GM19351 (cell line): ENCODE data around the gene MYCBP2.

Experiments used
- ATAC-seq: cut with Tn5 transposase; IDR thresholded peaks from one replicate; pipeline ENCODE4 v1.9.1; 2021; ENCODE audit warnings: mild to moderate bottlenecking, moderate library complexity; ENCODE audit not compliant: unreplicated experiment

Gene MYCBP2

DNA sequence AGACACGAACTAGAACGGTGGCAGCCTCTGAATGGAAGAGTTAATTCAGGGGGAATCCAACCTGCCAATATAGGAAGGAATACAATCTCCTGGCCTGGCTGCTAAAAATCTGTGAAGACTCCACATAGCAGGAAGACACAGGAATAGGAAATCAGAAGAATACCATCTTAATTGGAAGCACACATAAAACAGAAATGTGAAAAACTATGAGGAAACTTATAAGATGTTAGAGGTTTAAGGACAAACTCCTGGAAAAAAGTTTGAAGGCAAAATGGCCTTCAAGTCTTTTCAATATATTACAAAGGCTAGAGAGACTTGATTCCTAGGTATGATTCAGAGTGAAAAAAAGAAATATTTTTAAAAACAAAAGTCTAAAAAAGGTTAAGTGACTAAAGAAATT is 221.8 kb downstream of the MYCBP2 start:
- no peak for ATAC-seq

DNA sequence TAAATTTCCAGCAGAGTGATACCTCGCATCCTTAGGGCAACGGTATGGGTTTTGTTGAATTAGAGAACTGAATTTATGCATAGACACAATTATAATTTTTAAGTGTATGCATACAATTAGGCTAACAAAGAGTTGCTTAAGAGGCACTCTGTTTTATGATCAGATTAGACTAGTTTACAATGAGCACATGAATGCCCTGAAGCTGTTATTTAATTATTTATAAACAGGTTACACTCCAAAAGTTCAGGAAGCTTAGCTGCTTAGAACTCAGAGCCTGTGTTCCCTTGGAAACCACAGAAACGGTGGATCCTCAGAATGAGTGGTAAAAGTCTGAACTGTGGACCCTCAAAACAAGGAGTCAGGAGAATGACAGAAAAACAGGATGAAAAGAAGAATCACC is 227.5 kb downstream of the MYCBP2 start:
- no peak for ATAC-seq

DNA sequence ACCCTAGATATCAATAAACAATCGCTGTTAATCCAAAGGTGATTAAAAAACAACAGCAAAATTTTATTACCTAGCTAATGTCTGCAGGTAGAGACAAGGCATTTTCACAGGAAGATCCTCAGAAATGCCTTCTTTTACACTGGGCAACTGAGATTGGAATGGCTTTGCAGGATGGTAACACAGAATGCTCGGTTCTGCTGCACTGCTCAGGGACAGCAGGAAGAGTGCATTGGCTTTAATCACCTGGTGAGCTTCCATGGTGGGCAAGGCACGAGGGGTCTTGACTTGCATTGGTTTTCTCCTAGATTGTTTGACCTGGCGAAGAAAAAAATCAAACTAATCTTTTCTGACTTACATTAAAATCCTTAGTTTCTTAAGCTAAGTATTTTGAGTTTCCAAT is 231.6 kb downstream of the MYCBP2 start:
- ATAC-seq = no peak

DNA sequence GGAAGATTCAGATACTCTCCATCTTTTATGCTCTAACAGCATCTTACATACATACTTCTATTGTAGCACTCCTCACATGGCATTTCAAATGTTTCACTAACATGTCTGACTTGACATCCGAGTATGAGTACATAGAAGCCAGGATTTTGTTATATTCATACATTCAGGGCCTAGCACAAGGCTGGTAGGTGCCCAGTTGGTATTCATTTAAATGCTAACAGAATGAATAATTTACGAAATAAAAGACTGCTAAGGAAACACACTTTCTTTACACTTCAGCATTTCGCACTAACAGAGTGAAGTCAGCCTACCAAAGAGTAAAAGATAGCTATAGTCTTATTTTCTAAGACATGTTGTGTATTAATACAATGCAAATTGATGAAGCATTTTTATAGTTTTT is 232.1 kb downstream of the MYCBP2 start:
- no peak for ATAC-seq

DNA sequence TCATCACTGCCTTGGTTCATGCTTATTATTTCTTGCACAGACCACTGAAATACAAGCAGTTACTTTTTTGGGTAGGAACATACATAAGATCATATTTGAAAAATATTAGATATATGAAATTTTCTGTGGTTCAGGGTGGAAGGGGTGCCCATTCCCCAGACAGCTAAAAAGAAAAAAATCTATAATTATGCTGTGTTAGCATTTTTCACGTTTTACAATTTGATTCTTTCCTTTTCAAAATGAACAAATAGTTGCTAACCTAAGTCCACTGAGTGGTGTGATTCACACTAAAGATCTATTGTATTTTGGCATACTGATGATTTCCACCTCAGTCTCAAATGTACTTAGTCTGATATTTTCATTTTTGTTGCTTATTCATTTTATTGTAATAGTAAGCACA is 233.2 kb downstream of the MYCBP2 start:
- ATAC-seq = no peak

DNA sequence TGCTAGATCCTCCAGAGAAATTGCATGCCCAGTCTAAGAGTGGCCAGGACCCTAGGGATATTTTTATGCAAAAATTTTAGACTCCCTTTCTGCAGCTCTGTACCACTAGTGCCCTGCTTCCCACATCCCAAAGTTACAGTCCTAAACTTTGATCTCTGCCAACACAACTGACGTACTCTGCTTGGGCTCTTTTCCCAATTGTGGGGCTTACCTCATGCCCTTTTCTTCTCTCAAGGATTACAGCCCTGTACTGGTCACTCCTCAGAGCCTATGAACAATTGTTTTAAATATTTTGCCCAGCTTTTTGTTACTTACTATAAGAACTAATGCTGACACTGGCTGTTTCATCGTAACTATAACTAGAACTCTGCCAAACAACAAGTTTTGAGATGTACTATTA is 242.1 kb downstream of the MYCBP2 start:
- no peak for ATAC-seq

DNA sequence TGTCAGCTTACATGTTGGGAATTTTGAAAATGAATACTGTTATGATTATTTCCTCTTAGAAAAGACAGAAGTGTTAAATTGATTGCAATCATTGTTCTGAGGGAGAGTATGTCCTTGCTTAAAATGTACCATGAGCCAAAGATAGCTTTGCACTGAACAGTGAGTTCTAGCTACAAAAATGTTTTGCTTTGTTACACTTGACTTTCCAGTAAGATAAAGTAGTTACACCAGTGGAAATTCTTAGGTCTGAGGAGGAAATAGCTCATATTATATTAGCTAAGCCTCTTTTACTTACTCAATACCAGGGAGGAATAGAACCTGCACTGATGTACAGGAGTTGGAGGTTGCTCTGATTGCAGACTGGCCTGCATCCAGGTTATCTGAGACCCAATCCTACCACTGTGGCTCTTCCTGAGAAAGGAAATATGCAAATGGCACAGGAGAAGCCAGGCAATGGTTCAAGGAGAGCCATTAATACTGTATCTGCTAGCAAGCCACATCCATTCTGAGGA is 246.9 kb downstream of the MYCBP2 start:
- ATAC-seq = no peak

DNA sequence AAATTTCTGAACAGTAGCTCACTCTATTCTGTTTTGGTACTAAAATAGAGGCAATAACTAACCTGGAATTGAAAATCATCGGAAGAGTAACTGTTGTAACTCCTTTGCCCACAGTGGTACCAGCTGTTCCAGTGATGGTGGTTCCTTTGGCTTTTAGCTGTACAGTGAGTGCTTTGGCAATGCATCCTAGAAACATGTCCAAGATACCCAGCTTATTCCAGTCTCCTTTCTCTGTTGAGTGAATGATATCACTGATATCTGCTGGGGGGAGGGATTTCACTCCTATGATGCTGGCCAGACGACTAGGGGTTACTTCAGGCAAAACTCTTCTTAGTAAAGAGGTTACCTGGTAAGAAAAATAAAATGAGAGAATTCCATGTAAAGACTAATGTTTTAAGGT is 259.4 kb downstream of the MYCBP2 start:
- ATAC-seq = no peak

DNA sequence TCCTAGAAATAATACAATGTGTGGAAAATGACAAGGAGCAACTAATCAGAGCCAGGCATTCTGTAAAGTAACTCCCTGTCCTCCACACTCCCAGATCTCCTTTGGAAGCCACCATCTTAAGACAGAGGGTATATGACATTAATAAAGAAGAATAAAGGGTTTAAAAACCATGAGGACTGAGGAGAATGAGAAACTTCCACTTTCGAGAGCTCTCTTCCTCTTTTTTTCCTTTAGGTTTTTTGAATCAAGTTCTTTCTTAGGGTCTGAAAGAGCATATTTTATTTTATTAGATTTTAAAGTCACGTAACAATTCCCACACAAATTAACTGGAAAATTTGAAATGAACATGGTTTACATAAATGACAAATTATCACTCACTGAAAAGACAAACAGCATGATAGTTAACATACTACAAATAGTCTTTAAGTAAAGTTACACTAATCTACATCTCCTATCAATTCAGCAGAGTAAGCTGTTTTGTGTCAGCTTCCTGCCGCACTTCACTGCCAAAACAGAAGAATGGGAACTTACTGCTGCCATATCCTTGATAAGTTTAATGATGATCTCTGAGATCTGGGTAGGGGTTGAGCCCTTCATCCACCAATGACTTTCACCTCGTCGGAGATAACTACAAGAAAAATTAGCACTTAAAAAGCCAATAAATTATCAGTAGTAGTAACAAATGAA is 261.3 kb downstream of the MYCBP2 start:
- ATAC-seq = no peak

DNA sequence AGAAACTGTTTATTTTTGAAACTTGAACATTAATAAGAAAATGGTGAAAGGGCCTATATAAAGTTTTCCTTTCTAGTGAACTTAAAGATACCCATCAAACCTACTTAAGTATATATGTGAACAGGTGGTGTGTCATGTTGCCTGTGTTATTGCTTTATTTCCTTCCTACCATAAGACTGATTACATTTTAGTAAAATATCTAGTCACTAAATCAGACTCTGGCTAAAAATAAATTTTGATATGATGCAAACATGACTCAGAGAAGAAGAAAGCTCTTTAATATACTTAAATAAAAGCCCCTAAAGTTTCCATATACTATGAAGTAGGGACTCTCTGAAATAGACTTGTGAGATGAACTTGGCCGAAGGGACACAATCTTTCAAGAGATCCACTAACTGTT is 264.8 kb downstream of the MYCBP2 start:
- ATAC-seq = no peak

DNA sequence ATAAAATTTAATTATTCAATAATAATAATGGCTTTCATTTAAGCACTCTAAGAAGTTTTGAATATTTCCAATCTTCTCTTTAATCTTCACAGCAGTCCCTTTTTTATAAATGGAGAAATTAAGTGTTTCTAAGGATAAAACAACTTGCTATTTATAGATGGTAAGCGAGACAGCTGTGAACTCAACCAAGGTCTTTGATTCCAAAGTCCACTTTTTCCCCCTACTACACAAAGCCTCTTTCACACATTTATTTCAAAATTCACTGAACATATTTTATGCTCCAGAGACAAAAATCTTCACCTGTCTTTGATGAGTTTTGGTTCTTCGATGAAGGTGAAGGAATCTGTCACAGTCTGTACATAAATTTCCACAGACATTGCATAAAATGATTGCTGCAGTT is 265.5 kb downstream of the MYCBP2 start:
- no peak for ATAC-seq

DNA sequence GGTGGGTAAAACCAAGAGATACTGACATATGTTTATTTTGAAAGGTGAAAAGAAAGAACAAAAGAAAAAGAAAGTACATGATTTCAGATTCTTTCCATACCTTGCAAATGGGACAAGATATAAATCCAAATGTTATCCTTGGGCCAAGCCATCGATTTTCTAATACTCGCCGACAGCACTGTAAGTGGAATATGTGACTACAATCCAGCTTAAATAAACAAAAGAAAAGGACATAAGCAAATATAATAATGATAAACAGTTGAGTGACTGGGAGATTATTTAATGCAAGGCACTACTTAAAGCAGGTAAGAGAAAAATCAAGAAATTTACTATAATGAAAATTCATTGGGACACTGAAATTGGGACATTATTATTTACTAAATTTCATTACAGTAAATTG is 270.0 kb downstream of the MYCBP2 start:
- no peak for ATAC-seq

DNA sequence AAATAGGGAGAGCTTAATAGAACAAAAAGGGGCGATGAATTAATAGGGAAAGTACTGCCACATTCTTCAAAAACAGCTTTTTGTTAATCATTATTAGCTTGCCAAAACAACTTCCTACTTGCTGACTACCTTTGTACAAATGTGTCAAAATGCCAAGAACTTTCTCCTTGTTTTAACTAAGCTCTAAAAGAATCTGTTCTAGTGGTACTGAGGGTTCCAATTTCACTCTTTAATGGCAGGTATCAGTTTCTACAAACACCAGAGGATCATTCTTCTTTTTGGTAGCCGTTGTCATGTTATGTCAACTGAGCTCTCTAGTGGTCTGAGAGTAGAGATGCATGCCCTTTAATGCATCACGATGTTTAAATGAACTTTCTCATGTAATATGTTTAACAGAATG is 270.5 kb downstream of the MYCBP2 start:
- ATAC-seq = no peak

DNA sequence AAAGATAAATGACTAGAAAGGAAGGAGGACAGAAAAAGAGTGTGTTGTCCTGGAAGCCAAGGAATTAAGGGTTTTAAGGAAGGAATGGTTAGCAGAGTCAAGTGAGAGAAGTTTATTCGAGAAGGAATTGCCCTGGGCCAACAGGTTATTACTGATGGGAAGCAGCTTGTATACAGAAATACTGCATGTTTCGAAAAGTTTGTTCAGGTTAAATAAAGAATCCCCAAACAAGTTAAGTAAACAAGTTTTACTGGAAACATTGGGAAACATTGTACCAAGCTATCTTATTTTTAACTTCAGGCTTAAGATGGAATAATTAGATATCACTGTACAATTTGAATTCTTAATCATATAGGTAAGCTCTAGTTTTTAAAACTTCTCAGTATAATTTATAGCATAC is 271.7 kb downstream of the MYCBP2 start:
- no peak for ATAC-seq

DNA sequence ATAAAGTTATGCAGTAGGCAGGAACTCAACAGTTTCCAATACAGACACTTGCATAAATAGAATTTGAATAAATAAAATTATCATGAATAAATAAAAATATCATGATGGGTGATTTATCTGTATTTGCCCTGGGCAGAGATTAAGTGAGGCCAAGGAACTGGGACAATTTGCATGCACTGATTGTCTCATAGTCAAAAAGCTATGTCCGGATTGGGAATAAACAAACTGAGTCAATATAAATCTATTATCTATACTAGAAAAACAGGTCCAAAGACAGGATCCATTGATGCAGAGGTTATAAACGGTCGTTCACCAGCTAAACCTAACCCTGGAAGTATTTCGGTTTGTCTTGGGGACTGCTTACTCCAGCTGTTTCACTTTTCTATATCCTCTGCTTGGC is 273.7 kb downstream of the MYCBP2 start:
- ATAC-seq = no peak

DNA sequence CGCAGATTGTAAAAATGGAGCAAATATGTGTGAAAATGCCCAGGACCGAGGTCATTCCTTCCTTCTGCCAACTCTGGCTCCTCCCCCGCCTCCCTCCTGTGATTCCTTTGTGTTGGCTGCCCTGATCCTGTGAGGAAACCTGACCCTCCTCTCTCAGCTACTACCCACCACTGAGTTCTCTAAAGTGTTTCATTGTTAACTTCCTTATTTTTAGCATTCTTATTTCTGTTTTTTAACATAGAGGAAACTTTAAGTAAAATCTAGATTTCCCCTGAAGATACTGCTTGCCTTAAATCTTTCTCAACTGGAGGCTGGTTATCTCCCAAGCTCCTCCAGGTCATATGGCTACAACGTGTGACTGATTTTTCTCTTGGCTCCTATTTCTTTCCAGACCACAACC is 278.2 kb downstream of the MYCBP2 start:
- no peak for ATAC-seq

DNA sequence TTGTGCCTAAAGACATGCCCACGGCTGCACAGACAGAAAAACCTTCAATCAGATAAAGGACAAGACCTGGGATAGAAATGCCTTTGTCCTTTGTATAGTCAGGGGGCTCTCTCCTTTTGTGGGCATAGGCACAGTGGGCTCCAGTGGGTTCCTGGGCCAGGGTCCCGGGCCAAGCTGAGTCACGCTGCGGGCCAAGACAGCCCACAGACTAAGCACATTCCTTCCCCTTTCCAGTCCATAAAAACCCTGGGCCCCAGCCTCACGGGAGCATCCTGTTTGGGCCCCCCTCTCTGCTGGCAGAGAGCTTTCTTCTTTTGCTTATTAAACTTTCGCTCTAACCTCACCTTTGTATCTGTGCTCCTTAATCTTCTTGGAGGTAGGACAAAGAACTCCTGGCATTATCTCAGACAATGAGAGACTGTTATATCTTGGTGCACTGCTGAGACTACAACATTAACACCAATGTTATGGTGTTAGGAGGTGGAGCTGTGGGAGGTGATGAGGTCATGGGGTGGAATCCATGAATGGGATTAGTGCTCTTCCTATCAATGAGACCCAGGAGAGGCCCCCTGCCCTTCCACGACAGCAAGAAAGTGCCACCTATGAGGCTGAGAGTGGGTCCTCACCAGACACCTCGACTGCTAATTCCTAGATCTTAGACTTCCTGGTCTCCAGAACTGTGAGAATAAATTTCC is 279.1 kb downstream of the MYCBP2 start:
- no peak for ATAC-seq

DNA sequence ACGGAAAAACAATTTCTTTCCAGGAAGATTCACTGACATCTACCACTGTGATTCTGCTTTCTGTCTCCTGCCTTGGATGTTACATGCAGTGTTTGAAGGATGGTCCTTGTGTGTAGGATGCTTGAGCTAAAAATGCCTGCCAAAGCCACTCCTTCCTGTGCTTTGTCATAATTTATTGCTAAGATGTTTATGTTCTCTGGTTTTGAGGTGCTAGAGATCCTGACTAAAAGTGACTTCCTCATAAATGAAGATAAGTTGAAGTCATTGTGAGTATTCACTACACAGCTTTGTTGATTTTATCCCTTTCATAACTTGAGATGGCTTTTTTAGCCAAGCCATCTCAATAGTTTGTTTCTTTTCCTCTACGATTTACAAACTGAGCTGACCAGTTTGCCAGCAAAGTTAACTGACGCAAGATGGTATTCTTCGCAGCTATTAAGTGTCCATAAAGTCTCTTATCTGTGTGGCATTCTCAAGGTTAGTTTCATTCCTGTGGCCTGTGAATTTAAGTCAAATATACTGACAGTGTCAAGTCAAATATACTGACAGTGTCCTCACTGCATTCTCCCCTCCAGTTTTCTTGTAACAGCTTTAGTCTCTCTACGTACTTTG is 284.2 kb downstream of the MYCBP2 start:
- no peak for ATAC-seq

DNA sequence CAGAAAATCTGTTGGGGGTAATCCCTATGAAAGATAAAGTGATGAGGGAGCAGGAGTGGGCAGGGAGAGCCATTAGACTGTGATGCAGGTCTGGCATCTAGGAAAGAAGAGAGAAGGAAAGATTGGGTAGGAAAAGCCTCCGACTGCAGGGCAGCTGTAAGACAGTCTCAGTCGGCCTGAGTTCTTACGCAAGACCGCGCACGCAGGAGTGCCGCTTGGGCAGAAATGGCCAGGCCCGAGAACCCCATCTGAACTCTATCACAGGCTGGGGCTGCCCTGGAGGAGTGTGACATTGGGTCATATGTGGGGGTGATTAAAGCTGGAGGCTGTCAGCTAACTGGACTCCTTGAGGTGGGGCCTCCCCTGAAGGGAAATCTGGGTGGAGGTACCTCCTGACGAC is 286.1 kb downstream of the MYCBP2 start:
- no peak for ATAC-seq

DNA sequence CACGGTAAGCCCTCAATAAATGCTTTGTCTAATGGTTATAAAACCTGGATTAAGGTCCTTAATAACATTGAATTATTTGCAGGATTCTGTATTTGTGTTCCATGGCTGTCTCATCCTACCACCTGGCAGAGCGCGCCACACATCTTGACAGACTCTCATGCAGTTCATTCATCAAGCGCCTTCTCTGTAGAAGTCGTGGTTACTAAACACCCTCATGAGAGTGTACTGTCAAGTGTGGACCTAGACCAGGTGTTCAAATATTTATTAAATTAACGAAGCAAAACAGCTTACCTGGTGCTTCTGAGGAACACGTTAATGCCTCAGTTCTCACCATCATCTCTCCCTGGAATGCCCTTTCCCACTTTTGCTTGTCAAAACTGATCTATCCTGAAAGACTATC is 286.8 kb downstream of the MYCBP2 start:
- no peak for ATAC-seq

DNA sequence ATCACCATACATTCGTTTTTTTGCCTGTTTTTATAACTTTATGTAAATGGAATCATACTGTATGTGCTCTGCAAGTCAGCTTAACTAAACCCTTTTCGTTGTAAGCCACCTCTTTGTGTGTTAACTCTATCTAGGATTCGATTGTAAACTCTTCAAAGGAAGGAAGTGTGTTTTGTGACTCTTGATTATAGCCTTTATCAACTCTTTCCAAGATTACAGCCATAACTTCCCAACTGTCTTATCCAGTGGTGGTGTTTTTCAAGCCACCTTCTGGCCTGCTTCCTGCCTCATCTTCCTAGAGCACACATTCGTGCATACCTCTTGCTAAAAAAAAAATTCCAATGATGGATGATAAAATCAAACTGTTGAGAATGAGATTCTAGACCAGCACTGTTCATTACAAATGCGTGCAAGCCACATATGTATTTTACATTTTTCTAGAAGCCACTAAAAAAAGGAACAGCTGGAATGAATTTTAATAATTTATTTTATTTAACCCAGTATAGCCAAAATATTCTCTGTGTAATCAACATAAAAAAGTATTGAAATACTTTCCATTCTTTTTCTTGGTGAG is 287.9 kb downstream of the MYCBP2 start:
- no peak for ATAC-seq

DNA sequence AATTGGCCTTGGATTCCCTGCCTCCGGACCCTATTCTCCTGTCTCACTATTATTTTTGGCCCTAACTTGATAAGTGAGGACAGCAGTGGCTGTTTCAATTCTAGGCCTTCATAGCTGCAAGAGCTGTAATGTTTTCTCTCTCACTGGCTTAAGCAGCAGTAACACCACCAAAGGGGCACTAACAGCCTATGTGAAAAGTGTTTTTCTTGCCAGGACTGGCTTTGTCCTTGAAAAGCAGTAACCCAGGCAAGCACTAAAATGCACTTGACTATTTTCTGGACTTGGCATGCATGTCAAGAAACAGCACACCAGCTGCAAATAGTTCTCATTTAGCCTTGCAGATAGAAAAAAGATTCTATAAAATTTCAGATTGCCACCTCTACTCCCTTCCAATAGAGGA is 290.6 kb downstream of the MYCBP2 start:
- ATAC-seq = no peak
